D721Med (cell line): ENCODE results near the gene CCDC194.

ENCODE experiments used
- DNase-seq: peaks from one replicate; pipeline ENCODE4 v3.0.0; 2011; ENCODE audit warnings: low spot score; ENCODE audit not compliant: insufficient read length
- FAIRE-seq: peaks from 2 replicates; lab custom pipeline; 2011; peaks lifted over from hg19 to GRCh38; lab: Jason Lieb, UNC
- TF ChIP-seq, protein P1 (sequence below): IDR thresholded peaks from 2 replicates; pipeline ENCODE4 v1.5.1; 2012; ENCODE audit warnings: mild to moderate bottlenecking, control low read depth; ENCODE audit not compliant: insufficient read depth; ENCODE audit errors: missing control alignments

Gene CCDC194, protein sequence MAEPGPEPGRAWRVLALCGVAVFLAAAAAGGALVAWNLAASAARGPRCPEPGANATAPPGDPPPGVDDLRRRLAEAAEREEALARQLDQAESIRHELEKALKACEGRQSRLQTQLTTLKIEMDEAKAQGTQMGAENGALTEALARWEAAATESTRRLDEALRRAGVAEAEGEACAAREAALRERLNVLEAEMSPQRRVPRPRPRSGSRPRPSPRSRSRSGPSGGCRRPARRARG

DNA sequence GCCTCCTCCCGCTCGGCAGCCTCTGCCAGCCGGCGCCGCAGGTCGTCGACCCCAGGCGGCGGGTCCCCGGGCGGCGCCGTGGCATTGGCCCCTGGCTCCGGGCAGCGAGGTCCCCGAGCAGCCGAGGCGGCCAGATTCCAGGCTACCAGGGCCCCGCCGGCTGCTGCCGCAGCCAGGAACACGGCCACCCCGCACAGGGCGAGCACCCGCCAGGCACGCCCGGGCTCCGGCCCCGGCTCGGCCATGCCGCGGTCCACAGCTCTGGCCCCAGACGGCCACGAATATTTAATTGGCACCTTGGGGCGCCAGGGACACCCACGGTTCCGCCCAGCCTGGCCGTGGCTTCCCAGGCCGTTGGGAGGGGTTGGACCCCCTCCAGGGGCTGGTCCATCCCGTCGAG is at the start of gene CCDC194:
TSS of gene CCDC194 (minus strand) at position 283 of the 400 bp plus-strand sequence. CDS start at position 245, 38 bp downstream.
- TF ChIP-seq, protein P1, sequence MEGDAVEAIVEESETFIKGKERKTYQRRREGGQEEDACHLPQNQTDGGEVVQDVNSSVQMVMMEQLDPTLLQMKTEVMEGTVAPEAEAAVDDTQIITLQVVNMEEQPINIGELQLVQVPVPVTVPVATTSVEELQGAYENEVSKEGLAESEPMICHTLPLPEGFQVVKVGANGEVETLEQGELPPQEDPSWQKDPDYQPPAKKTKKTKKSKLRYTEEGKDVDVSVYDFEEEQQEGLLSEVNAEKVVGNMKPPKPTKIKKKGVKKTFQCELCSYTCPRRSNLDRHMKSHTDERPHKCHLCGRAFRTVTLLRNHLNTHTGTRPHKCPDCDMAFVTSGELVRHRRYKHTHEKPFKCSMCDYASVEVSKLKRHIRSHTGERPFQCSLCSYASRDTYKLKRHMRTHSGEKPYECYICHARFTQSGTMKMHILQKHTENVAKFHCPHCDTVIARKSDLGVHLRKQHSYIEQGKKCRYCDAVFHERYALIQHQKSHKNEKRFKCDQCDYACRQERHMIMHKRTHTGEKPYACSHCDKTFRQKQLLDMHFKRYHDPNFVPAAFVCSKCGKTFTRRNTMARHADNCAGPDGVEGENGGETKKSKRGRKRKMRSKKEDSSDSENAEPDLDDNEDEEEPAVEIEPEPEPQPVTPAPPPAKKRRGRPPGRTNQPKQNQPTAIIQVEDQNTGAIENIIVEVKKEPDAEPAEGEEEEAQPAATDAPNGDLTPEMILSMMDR, result no peak
- FAIRE-seq, result no peak

DNA sequence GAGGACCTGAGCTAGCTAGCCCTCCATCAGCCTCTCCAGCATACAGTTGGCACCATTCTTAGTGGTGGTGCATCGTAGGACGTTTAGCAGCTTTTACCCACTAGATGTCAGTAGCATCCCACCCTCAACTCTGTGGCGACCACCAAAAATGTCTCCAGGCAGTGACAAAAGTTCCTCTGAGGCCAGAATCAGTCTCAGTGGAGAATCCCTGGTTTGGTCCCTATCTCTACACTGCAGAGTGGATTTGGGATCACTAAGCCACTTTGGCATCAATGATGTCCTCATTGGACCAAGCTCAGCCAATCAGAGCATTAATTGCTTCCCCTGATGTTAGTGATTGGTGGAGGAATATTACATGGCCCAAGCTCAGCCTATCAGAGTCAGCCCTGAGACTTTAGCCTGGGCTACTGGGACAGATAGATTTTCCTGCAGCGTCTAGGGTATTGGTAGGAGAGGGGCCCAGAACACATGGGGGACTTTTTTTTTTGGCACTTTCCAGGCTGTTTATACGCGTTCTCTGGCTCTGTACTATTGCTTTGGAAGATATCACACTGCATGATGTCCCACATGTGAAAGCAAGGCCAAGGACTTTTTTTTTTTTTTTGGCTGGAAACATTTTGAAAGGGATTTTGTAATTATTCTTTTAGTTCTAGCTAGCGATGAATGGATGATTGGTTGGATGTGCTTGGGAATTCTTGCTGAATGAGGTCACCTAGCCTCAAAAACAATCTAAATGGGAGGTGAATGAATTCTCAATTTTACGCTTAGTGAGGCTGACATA is 47.4 kb upstream of the CCDC194 start:
- TF ChIP-seq, protein P1, result peak; percentile 31
- DNase-seq (no peak), FAIRE-seq (no peak)

More for the DNA sequence above, at the start of gene CCDC194:
- no peak for DNase-seq

DNA sequence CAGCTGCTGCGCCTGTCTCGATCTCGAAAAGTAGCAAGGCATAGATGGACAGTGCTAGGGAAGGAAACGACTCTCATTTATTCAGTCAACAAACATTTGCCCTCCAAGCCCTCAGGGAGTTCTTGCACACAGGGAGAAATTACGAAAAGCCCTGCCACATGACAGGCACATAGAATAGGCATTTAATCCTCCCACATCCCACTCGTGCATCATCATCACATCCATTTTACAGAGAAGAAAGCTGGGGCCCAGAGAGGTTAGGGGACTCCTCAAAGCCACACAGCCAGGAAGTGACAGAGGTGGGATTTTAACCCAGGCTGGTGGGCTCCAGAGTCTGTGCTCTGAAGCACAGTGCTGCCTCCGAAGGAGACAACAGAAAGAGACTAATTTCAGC is 42.9 kb upstream of the CCDC194 start:
- FAIRE-seq (no peak), DNase-seq (no peak)
- TF ChIP-seq, protein P1, result no peak

DNA sequence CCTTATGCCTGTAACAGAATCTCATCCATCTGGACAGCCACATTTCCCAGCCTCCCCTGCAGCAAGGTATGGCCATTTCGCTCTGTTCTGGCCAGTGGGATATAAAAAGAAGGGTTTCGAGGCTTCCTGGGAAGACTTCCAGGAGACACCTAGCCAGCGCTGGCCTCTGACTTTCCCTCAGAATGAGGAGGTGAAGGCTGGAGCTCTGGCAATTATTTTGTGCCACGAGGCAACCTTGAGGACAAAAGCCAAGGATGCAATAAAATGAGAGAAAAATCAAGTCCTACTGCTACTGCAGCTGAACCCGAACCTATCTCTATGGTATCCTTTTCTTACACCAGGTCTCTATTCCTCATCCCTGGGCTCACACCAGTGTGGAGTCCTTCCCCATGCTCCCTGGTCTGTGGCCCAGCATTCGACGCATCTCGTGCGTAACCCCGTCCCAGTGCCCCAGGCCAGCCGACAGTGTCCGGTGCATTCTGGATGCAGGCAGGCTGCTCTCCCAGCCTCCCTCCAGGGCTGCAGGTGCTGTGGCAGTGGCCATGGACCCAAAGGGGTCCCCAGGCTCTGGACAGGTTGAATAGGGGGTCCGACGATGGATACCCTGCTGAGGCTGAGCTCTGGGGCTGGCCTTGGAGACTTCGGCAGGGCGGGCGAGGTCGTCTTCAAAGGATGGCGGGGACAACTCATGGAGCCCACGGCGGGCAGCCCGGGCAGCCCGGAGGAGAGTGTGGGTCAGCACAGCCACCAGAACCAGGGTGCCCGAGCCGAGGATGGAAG is 42.3 kb upstream of the CCDC194 start:
- no peak for DNase-seq
- FAIRE-seq, result no peak
- TF ChIP-seq, protein P1, result no peak

DNA sequence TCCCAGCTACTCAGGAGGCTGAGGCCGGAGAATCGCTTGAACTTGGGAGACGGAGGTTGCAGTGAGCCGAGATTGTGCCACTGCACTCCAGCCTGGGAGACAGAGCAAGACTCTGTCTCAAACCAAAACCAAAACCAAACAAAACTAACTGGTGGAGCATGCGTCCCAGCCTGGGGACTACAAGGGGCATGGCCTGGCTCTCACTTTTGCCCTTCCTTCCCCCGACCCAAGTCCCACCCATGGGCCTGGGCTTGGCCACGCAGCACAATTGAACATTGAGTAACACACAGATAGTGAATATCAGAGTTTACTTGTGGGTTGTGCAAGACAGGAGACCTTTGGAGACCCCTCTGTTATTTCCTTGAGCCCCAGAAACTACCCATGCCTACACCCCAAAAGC is 41.2 kb upstream of the CCDC194 start:
- TF ChIP-seq, protein P1, result no peak
- DNase-seq (no peak), FAIRE-seq (no peak)

DNA sequence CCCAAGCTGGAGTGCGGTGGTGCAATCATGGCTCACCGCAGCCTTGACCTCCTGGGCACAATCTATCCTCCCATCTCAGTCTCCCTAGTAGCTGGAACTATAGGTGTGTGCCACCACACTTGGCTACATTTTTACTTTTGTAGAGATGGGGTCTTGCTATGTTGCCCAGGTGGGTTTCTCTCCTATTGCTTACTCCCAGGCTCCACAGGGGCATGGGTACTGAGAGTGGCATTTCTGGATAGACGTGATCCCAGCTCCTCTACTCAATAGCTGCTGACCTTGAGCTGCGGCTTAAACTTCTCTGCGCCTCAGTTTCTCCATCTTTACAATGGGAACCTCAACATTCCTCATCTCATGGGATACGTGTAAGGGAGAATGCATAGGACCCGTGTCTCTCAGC is 37.4 kb upstream of the CCDC194 start:
- FAIRE-seq (no peak), DNase-seq (no peak)
- TF ChIP-seq, protein P1, result no peak
